ENCODE measurements around the gene PPM1B.

The PPM1B gene

GRCh38 chr2:44166096-44166495 lies 2.6 kb upstream of the PPM1B start:
- Histone ChIP-seq H3K9ac (ENCODE audit: low read length) (no peak overlapping the region), H3K27me3 (ENCODE audit: insufficient read depth, low read length) (no peaks in the 10 kb centered on the region), H4K8ac (ENCODE audit: low read depth, low read length) (no peak overlapping the region), H3K27ac (ENCODE audit: low read depth, low read length) (no peak overlapping the region), H3K9me3 (ENCODE audit: insufficient read depth, low read depth, low read length) (no peaks in the 10 kb centered on the region), H3K14ac (ENCODE audit: low read length) (no peak overlapping the region), H2BK120ac (ENCODE audit: insufficient read depth, low read length, poor library complexity) (no peak overlapping the region), H3K36me3 (ENCODE audit: control insufficient read depth in 1 of 2, insufficient read depth in 2 of 2, low read length in 2 of 2) (no peaks in the 10 kb centered on the region), H3K4me2 (ENCODE audit: low read length) (no peak overlapping the region), H4K91ac (ENCODE audit: low read depth, low read length) (no peak overlapping the region), H3K4me3 (ENCODE audit: low read depth, low read length) (no peak overlapping the region), H2BK12ac (ENCODE audit: low read length) (no peak overlapping the region), H3K79me1 (ENCODE audit: low read length) (peaks cover 15% of the 10 kb centered on the region), H3K79me2 (ENCODE audit: control insufficient read depth, insufficient read depth, low read length, poor library complexity) (peaks cover 10% of the 10 kb centered on the region), H3K4ac (ENCODE audit: low read depth, low read length) (no peak overlapping the region), H2BK5ac (ENCODE audit: low read depth, low read length, poor library complexity) (no peak overlapping the region), H3K4me1 (ENCODE audit: control insufficient read depth in 1 of 2, insufficient read depth in 2 of 2, low read length in 2 of 2) (peaks cover 0 to 3% of the 10 kb centered on the region in 2 experiments), H2AK5ac (ENCODE audit: low read length) (no peak overlapping the region), H2AFZ (ENCODE audit: insufficient read depth, low read length, poor library complexity) (no peak overlapping the region), H3K23ac (ENCODE audit: low read length) (no peak overlapping the region), H4K12ac (ENCODE audit: low read depth, low read length) (no peak overlapping the region), H3K18ac (ENCODE audit: low read length) (no peak overlapping the region)
- no CpG with 5 or more reads among the region's 23 CpGs for WGBS (ENCODE audit: extremely low coverage, insufficient coverage, insufficient read length)
- DNase-seq = no peak

GRCh38 chr2:44167311-44167907 lies 1.3 kb upstream of the PPM1B start:
- Histone ChIP-seq H3K4ac (ENCODE audit: low read depth, low read length) (peak overlapping the region; percentile 22), H3K4me2 (ENCODE audit: low read length) (peak overlapping the region; percentile 63), H2BK5ac (ENCODE audit: low read depth, low read length, poor library complexity) (no peak overlapping the region), H3K4me1 (ENCODE audit: control insufficient read depth in 1 of 2, insufficient read depth in 2 of 2, low read length in 2 of 2) (peaks cover 3 to 6% of the 10 kb centered on the region in 2 experiments), H2AK5ac (ENCODE audit: low read length) (no peak overlapping the region), H2AFZ (ENCODE audit: insufficient read depth, low read length, poor library complexity) (peak overlapping the region; percentile 64), H3K4me3 (ENCODE audit: low read depth, low read length) (no peak overlapping the region), H4K12ac (ENCODE audit: low read depth, low read length) (no peak overlapping the region), H3K9me3 (ENCODE audit: insufficient read depth, low read depth, low read length) (no peaks in the 10 kb centered on the region), H3K14ac (ENCODE audit: low read length) (no peak overlapping the region), H3K36me3 (ENCODE audit: control insufficient read depth in 1 of 2, insufficient read depth in 2 of 2, low read length in 2 of 2) (no peaks in the 10 kb centered on the region), H3K9ac (ENCODE audit: low read length) (no peak overlapping the region), H3K27me3 (ENCODE audit: insufficient read depth, low read length) (no peaks in the 10 kb centered on the region), H3K23ac (ENCODE audit: low read length) (no peak overlapping the region), H4K8ac (ENCODE audit: low read depth, low read length) (peak overlapping the region; percentile 89), H3K18ac (ENCODE audit: low read length) (no peak overlapping the region), H3K79me1 (ENCODE audit: low read length) (peaks cover 15% of the 10 kb centered on the region), H2BK12ac (ENCODE audit: low read length) (no peak overlapping the region), H2BK120ac (ENCODE audit: insufficient read depth, low read length, poor library complexity) (no peak overlapping the region), H4K91ac (ENCODE audit: low read depth, low read length) (peak overlapping the region; percentile 15), H3K27ac (ENCODE audit: low read depth, low read length) (peak overlapping the region; percentile 48), H3K79me2 (ENCODE audit: control insufficient read depth, insufficient read depth, low read length, poor library complexity) (peaks cover 12% of the 10 kb centered on the region)
- DNase-seq = peak in 1 of 2 donors; percentile 51
- no CpG with 5 or more reads among the region's 18 CpGs for WGBS (ENCODE audit: extremely low coverage, insufficient coverage, insufficient read length)

- peaks cover 2 to 3% of the 10 kb centered on the region in 2 experiments for H3K36me3 ChIP-seq (ENCODE audit: control insufficient read depth in 1 of 2, insufficient read depth in 2 of 2, low read length in 2 of 2)
- peaks cover 15% of the 10 kb centered on the region for H3K79me1 ChIP-seq (ENCODE audit: low read length)
- DNase-seq = peak; percentile 99 to 100
- H3K27ac ChIP-seq (ENCODE audit: low read depth, low read length) = peak overlapping the region; percentile 74
- H2BK12ac ChIP-seq (ENCODE audit: low read length) = no peak overlapping the region
- H3K14ac ChIP-seq (ENCODE audit: low read length) = peak overlapping the region; percentile 48
- no peak overlapping the region for H3K4ac ChIP-seq (ENCODE audit: low read depth, low read length)
- H3K4me2 ChIP-seq (ENCODE audit: low read length) = peak overlapping the region; percentile 63
- WGBS (ENCODE audit: extremely low coverage, insufficient coverage, insufficient read length) = no CpG with 5 or more reads among the region's 46 CpGs
- no peaks in the 10 kb centered on the region for H3K9me3 ChIP-seq (ENCODE audit: insufficient read depth, low read depth, low read length)
- H4K91ac ChIP-seq (ENCODE audit: low read depth, low read length) = peak overlapping the region; percentile 69
- no peak overlapping the region for H3K23ac ChIP-seq (ENCODE audit: low read length)
- H2BK5ac ChIP-seq (ENCODE audit: low read depth, low read length, poor library complexity) = peak overlapping the region; percentile 65
- peak overlapping the region; percentile 66 for H3K4me3 ChIP-seq (ENCODE audit: low read depth, low read length)
- peak overlapping the region; percentile 19 for H3K9ac ChIP-seq (ENCODE audit: low read length)
- H4K8ac ChIP-seq (ENCODE audit: low read depth, low read length) = peak overlapping the region; percentile 89
- H2BK120ac ChIP-seq (ENCODE audit: insufficient read depth, low read length, poor library complexity) = peak overlapping the region; percentile 34
- H3K4me1 ChIP-seq (ENCODE audit: control insufficient read depth in 1 of 2, insufficient read depth in 2 of 2, low read length in 2 of 2) = peaks cover 3 to 8% of the 10 kb centered on the region in 2 experiments
- peaks cover 17% of the 10 kb centered on the region for H3K79me2 ChIP-seq (ENCODE audit: control insufficient read depth, insufficient read depth, low read length, poor library complexity)
- H2AK5ac ChIP-seq (ENCODE audit: low read length) = no peak overlapping the region
- peak overlapping the region; percentile 43 for H3K18ac ChIP-seq (ENCODE audit: low read length)
- H4K12ac ChIP-seq (ENCODE audit: low read depth, low read length) = peak overlapping the region; percentile 61
- H2AFZ ChIP-seq (ENCODE audit: insufficient read depth, low read length, poor library complexity) = no peak overlapping the region
- no peaks in the 10 kb centered on the region for H3K27me3 ChIP-seq (ENCODE audit: insufficient read depth, low read length)
These were observed 581 bp upstream of the PPM1B start for GRCh38 chr2:44167908-44168680.

- Histone ChIP-seq H3K27ac (ENCODE audit: low read depth, low read length) (peak overlapping the region; percentile 87), H3K4me3 (ENCODE audit: low read depth, low read length) (peak overlapping the region; percentile 99), H2AK5ac (ENCODE audit: low read length) (peak overlapping the region; percentile 72), H3K79me2 (ENCODE audit: control insufficient read depth, insufficient read depth, low read length, poor library complexity) (peaks cover 17% of the 10 kb centered on the region), H3K27me3 (ENCODE audit: insufficient read depth, low read length) (no peaks in the 10 kb centered on the region), H3K18ac (ENCODE audit: low read length) (peak overlapping the region; percentile 99), H3K14ac (ENCODE audit: low read length) (peak overlapping the region; percentile 99), H2BK12ac (ENCODE audit: low read length) (peak overlapping the region; percentile 53), H3K4me2 (ENCODE audit: low read length) (peak overlapping the region; percentile 79), H3K4ac (ENCODE audit: low read depth, low read length) (peak overlapping the region; percentile 95), H3K4me1 (ENCODE audit: control insufficient read depth in 1 of 2, insufficient read depth in 2 of 2, low read length in 2 of 2) (peaks cover 3 to 8% of the 10 kb centered on the region in 2 experiments), H4K91ac (ENCODE audit: low read depth, low read length) (peak overlapping the region; percentile 94), H3K36me3 (ENCODE audit: control insufficient read depth in 1 of 2, insufficient read depth in 2 of 2, low read length in 2 of 2) (peaks cover 2 to 3% of the 10 kb centered on the region in 2 experiments), H2AFZ (ENCODE audit: insufficient read depth, low read length, poor library complexity) (peak overlapping the region; percentile 98), H3K23ac (ENCODE audit: low read length) (no peak overlapping the region), H4K12ac (ENCODE audit: low read depth, low read length) (peak overlapping the region; percentile 97), H3K9ac (ENCODE audit: low read length) (peak overlapping the region; percentile 94), H3K9me3 (ENCODE audit: insufficient read depth, low read depth, low read length) (no peaks in the 10 kb centered on the region), H3K79me1 (ENCODE audit: low read length) (peaks cover 15% of the 10 kb centered on the region), H4K8ac (ENCODE audit: low read depth, low read length) (peak overlapping the region; percentile 99), H2BK5ac (ENCODE audit: low read depth, low read length, poor library complexity) (peak overlapping the region; percentile 92), H2BK120ac (ENCODE audit: insufficient read depth, low read length, poor library complexity) (peak overlapping the region; percentile 96)
- WGBS (ENCODE audit: extremely low coverage, insufficient coverage, insufficient read length) = no CpG with 5 or more reads among the region's 54 CpGs
- peak; percentile 15 to 55 for DNase-seq
These were observed 652 bp downstream of the PPM1B start for GRCh38 chr2:44169155-44169898.

Measured in trophoblast cell (in vitro differentiated cells and primary cell).